A549 (cell line): ENCODE measurements around the gene MS4A1. TPM values are rescaled to one million over a fixed set of nuclear protein-coding genes. Genes with fewer than 3 reads are reported as not detected.
"Not testable (repeated sequence)": the region's sequence is repeated elsewhere in the genome, so short reads cannot be mapped to it uniquely, and the experiment has no call there.

Experiments
- ATAC-seq, 2 experiments: fragments of 200-7000 bp in 1 of 2; fragments of >200 bp in 1 of 2; cut with Nextera tagmentation in 1 of 2; cut with Tn5 transposase in 1 of 2; 3 replicates each; pipeline versions ENCODE4 v1.8.0 to v1.9.1; 2018 to 2020; ENCODE audit warnings: mild to moderate bottlenecking in 1 of 2, moderate library complexity in 1 of 2
- CTCF ChIA-PET: fragments of 300-600 bp; sonication (Branson Sonifier 250); formaldehyde crosslinking; extraction: SDS; loops from one replicate; lab custom pipeline; 2021; ENCODE audit warnings: antibody characterized with exemption, inconsistent platforms; lab: Yijun Ruan, JAX
- POLR2A ChIA-PET: fragments of 350-600 bp; formaldehyde crosslinking; extraction: SDS; loops from one replicate; lab custom pipeline; 2021; ENCODE audit warnings: antibody characterized with exemption, inconsistent platforms; lab: Yijun Ruan, JAX
- DNase-seq, 2 experiments: peaks; one replicate each; pipeline versions ENCODE4 v3.0.0 to v3.0.0-alpha.2; 2011 to 2016; ENCODE audit warnings: low read depth in 1 of 2, low spot score in 1 of 2
- FAIRE-seq: peaks from 2 replicates; lab custom pipeline; 2011; peaks lifted over from hg19 to GRCh38; lab: Jason Lieb, UNC
- H3K27ac ChIP-seq, 2 experiments: fragments of >200 bp; sonication (Bioruptor Twin); formaldehyde crosslinking; 3 replicates each; pipeline ENCODE4 v1.5.1; 2016 to 2017
- H3K4me1 ChIP-seq: fragments of >200 bp; sonication (Bioruptor Twin); formaldehyde crosslinking; 3 replicates; pipeline ENCODE4 v1.6.1; 2016
- H3K4me2 ChIP-seq: fragments of >200 bp; sonication (Bioruptor Twin); formaldehyde crosslinking; 3 replicates; pipeline ENCODE4 v1.6.1; 2016
- H3K4me3 ChIP-seq: fragments of >200 bp; sonication (Bioruptor Twin); formaldehyde crosslinking; 3 replicates; pipeline ENCODE4 v1.5.1; 2016
- H3K9me3 ChIP-seq: fragments of >200 bp; sonication (Bioruptor Twin); formaldehyde crosslinking; 3 replicates; pipeline ENCODE4 v1.6.1; 2016
- BHLHE40 ChIP-seq: IDR thresholded peaks from 2 replicates; pipeline ENCODE4 v1.6.1; 2012; ENCODE audit warnings: low read depth, low read length, inconsistent platforms
- CBX2 ChIP-seq: fragments of 200-600 bp; sonication (generic); IDR thresholded peaks from 2 replicates; pipeline ENCODE4 v1.6.1; 2016; ENCODE audit warnings: low read depth, mild to moderate bottlenecking, borderline replicate concordance
- CBX8 ChIP-seq: fragments of 200-600 bp; sonication (generic); IDR thresholded peaks from 2 replicates; pipeline ENCODE4 v1.6.1; 2016
- EHMT2 ChIP-seq: fragments of 200-600 bp; sonication (generic); IDR thresholded peaks from 2 replicates; pipeline ENCODE4 v1.6.1; 2016; ENCODE audit warnings: antibody characterized with exemption, low read depth, mild to moderate bottlenecking, moderate library complexity
- FOSB ChIP-seq: fragments of 250-450 bp; sonication (Bioruptor Pico); IDR thresholded peaks from 2 replicates; pipeline ENCODE4 v1.5.0; 2020; ENCODE audit warnings: mild to moderate bottlenecking, moderate library complexity
- FOSL2 ChIP-seq, 2 experiments: fragments of 450-650 bp in 1 of 2; fragments of >200 bp in 1 of 2; sonication (Bioruptor Twin) in 1 of 2; formaldehyde crosslinking; IDR thresholded peaks; 2 replicates each; pipeline versions ENCODE4 v1.5.0 to v1.6.1; 2016 to 2020; ENCODE audit warnings: mild to moderate bottlenecking in 1 of 2, moderate library complexity in 1 of 2
- GATA3 ChIP-seq: IDR thresholded peaks from 2 replicates; pipeline ENCODE4 v1.6.1; 2012; ENCODE audit warnings: borderline replicate concordance
- HDAC2 ChIP-seq: fragments of 200-600 bp; sonication (generic); IDR thresholded peaks from 2 replicates; pipeline ENCODE4 v1.6.1; 2016
- HES2 ChIP-seq: fragments of >200 bp; sonication (Bioruptor Twin); formaldehyde crosslinking; IDR thresholded peaks from 2 replicates; pipeline ENCODE4 v1.6.1; 2016
- HEYL ChIP-seq: fragments of 250-450 bp; sonication (Bioruptor Pico); IDR thresholded peaks from 2 replicates; pipeline ENCODE4 v1.8.0; 2021; ENCODE audit warnings: mild to moderate bottlenecking, moderate library complexity
- HOXA7 ChIP-seq: fragments of 250-450 bp; sonication (Bioruptor Pico); IDR thresholded peaks from 2 replicates; pipeline ENCODE4 v1.5.0; 2020; ENCODE audit warnings: mild to moderate bottlenecking, moderate library complexity
- HOXB5 ChIP-seq: fragments of 250-450 bp; sonication (Bioruptor Pico); IDR thresholded peaks from 2 replicates; pipeline ENCODE4 v1.5.0; 2020; ENCODE audit warnings: mild to moderate bottlenecking, moderate library complexity
- KDM5A ChIP-seq: fragments of 200-600 bp; sonication (generic); IDR thresholded peaks from 2 replicates; pipeline ENCODE4 v1.6.1; 2016; ENCODE audit warnings: antibody characterized with exemption, mild to moderate bottlenecking
- MAZ ChIP-seq: fragments of 150-350 bp; IDR thresholded peaks from 2 replicates; pipeline ENCODE4 v1.6.1; 2014; ENCODE audit warnings: antibody characterized with exemption, low read depth, low read length, borderline replicate concordance
- MYC ChIP-seq: IDR thresholded peaks from 2 replicates; pipeline ENCODE4 v1.6.1; 2012; ENCODE audit warnings: mild to moderate bottlenecking, inconsistent platforms, low read length, improper control_type of control experiment, borderline replicate concordance
- PBX3 ChIP-seq: IDR thresholded peaks from 2 replicates; pipeline ENCODE4 v1.6.1; 2012
- POLR2A ChIP-seq: IDR thresholded peaks from 2 replicates; pipeline ENCODE4 v1.6.1; 2012; ENCODE audit warnings: mild to moderate bottlenecking, low read length
- RAD21 ChIP-seq, 2 experiments: fragments of >200 bp in 1 of 2; sonication (Bioruptor Twin) in 1 of 2; formaldehyde crosslinking in 1 of 2; IDR thresholded peaks in 1 of 2; conservative IDR thresholded peaks in 1 of 2; 2 replicates in 1 of 2; 3 replicates in 1 of 2; pipeline ENCODE4 v1.6.1; 2012 to 2018; ENCODE audit warnings: inconsistent platforms in 1 of 2
- RFX5 ChIP-seq: fragments of 450-650 bp; IDR thresholded peaks from 2 replicates; pipeline ENCODE4 v1.7.1; 2014; ENCODE audit warnings: antibody characterized with exemption, mild to moderate bottlenecking, moderate library complexity
- TFCP2L1 ChIP-seq: fragments of 250-450 bp; sonication (Bioruptor Pico); IDR thresholded peaks from 2 replicates; pipeline ENCODE4 v1.5.0; 2021; ENCODE audit warnings: mild to moderate bottlenecking
- TP53 ChIP-seq: fragments of 250-450 bp; sonication (Bioruptor Pico); IDR thresholded peaks from 2 replicates; pipeline ENCODE4 v1.5.0; 2021; ENCODE audit warnings: mild to moderate bottlenecking, moderate library complexity
- ZFP36 ChIP-seq: fragments of 450-650 bp; IDR thresholded peaks from 2 replicates; pipeline ENCODE4 v1.6.1; 2014; ENCODE audit warnings: borderline replicate concordance; ENCODE audit not compliant: partially characterized antibody
- ZNF302 ChIP-seq: fragments of 250-450 bp; sonication (Bioruptor Pico); IDR thresholded peaks from 2 replicates; pipeline ENCODE4 v1.9.0; 2021; ENCODE audit warnings: inconsistent platforms, mild to moderate bottlenecking, moderate library complexity
- WGBS: methylation state at CpG from one replicate; pipeline ENCODE4 v1.1.6; 2017; ENCODE audit errors: missing lambda C conversion rate; 5-methylcytosine and 5-hydroxymethylcytosine counted together
- polyA plus RNA-seq, 4 experiments: library from polyadenylated mRNA; depleted of rRNA in 3 of 4; stranded (reverse); fragments of >200 nt; fragmentation: RNase III in 1 of 4; extraction: RNeasy Plus Mini Kit Qiagen cat#74134 plus additional on column Dnase treatment in 1 of 4; gene quantifications; 2 replicates in 3 of 4; 3 replicates in 1 of 4; pipeline ENCODE4 v1.2.3, GENCODE V29; 2011 to 2017

MS4A1 gene
- polyA plus RNA-seq, 2 of the 4 experiments (the other 2 are of a cell fraction): not detected

- H3K4me1 ChIP-seq: no peaks in the 10 kb centered on the region
- H3K9me3 ChIP-seq: no peaks in the 10 kb centered on the region
- no peak overlapping the region for H3K27ac ChIP-seq
- no peak overlapping the region for H3K4me2 ChIP-seq
- no peak overlapping the region for H3K4me3 ChIP-seq
- FAIRE-seq: no peak
- no peak for ATAC-seq
- TF ChIP-seq CBX2 (no peak), MAZ (no peak), HOXA7 (no peak), KDM5A (no peak), MYC (no peak), GATA3 (no peak), CBX8 (no peak), TFCP2L1 (CRISPR knock-in tag) (no peak), HOXB5 (no peak), POLR2A (no peak)
- CTCF ChIA-PET: no interaction called here
- POLR2A ChIA-PET: no interaction called here
- 7% methylated on average over 3 of the region's 3 CpGs for WGBS
- DNase-seq: no peak
These were observed 44.7 kb downstream of the MS4A1 start for GRCh38 chr11:60500276-60500910.

GRCh38 chr11:60502221-60502775, 46.7 kb downstream of the MS4A1 start:
- WGBS: 3% methylated on average over 3 of the region's 3 CpGs
- POLR2A ChIA-PET: no interaction called here
- no peak for ATAC-seq

GRCh38 chr11:60504219-60504905, 48.7 kb downstream of the MS4A1 start:
- Histone ChIP-seq H3K27ac (no peak overlapping the region), H3K4me2 (no peak overlapping the region), H3K9me3 (no peaks in the 10 kb centered on the region), H3K4me1 (no peaks in the 10 kb centered on the region), H3K4me3 (no peak overlapping the region)
- DNase-seq: no peak
- CTCF ChIA-PET: interaction anchor here (1.0 kb wide), 1 partner anchor 141 kb away, joined by 3 read pairs; no protein-coding TSS in a partner anchor
- under 1% methylated on average over 3 of the region's 3 CpGs for WGBS
- FAIRE-seq: no peak
- TF ChIP-seq EHMT2: no peak
- TF ChIP-seq BHLHE40: no peak
- no peak for TF ChIP-seq HES2
- TF ChIP-seq FOSL2 (IDR thresholded peaks at IDR 0.05): no peak
- TF ChIP-seq FOSL2 (CRISPR knock-in tag; IDR thresholded peaks at IDR 0.05): no peak
- no peak for TF ChIP-seq POLR2A
- no peak for TF ChIP-seq HDAC2
- no peak for TF ChIP-seq PBX3
- no peak for ATAC-seq
- POLR2A ChIA-PET: no interaction called here

More at GRCh38 chr11:60502221-60502775, 46.7 kb downstream of the MS4A1 start:
- H3K4me3 ChIP-seq: no peak overlapping the region
- DNase-seq (no peak), FAIRE-seq (no peak)
- no peak overlapping the region for H3K27ac ChIP-seq
- no peaks in the 10 kb centered on the region for H3K4me1 ChIP-seq
- CTCF ChIA-PET: no interaction called here
- H3K4me2 ChIP-seq: no peak overlapping the region
- TF ChIP-seq ZNF302 (CRISPR knock-in tag) (no peak), HEYL (CRISPR knock-in tag) (no peak), FOSB (no peak), POLR2A (no peak), MAZ (no peak), TP53 (CRISPR knock-in tag) (no peak), KDM5A (no peak), RAD21 (conservative IDR thresholded peaks at IDR 0.05 in 1 of 2, IDR thresholded peaks at IDR 0.05 in 1 of 2) (no peak), RFX5 (no peak), ZFP36 (no peak)
- no peaks in the 10 kb centered on the region for H3K9me3 ChIP-seq

GRCh38 chr11:60509609-60510008, 54.0 kb downstream of the MS4A1 start:
- H3K4me2 ChIP-seq, H3K9me3 ChIP-seq, H3K27ac ChIP-seq, DNase-seq, ATAC-seq, H3K4me3 ChIP-seq, H3K4me1 ChIP-seq, CTCF ChIA-PET, POLR2A ChIA-PET, FAIRE-seq: not testable (repeated sequence)
- 45% methylated on average over 15 of the region's 15 CpGs for WGBS

GRCh38 chr11:60510209-60510608, 54.6 kb downstream of the MS4A1 start:
- H3K27ac ChIP-seq, FAIRE-seq, H3K9me3 ChIP-seq, ATAC-seq, POLR2A ChIA-PET, DNase-seq, CTCF ChIA-PET, H3K4me3 ChIP-seq, H3K4me1 ChIP-seq, H3K4me2 ChIP-seq: not testable (repeated sequence)
- WGBS: 69% methylated on average over 5 of the region's 28 CpGs
